ENCODE data around the gene POU4F1. TPM values are rescaled to one million over a fixed set of nuclear protein-coding genes. Genes with fewer than 3 reads are reported as not detected.

POU4F1 gene
- total RNA-seq, 1 donor from 2014 or later: 0.38 TPM

GRCh38 chr13:78625384-78625783 lies 22.0 kb upstream of the POU4F1 start:
- Mint-ChIP-seq H3K27me3 (no peaks in the 10 kb centered on the region), H3K4me3 (ENCODE audit: low read depth) (no peak overlapping the region)

GRCh38 chr13:78623132-78623531 lies 19.8 kb upstream of the POU4F1 start:
- no peak overlapping the region for H3K4me3 Mint-ChIP-seq (ENCODE audit: low read depth)
- no peak for DNase-seq (ENCODE audit: low spot score, unreplicated experiment)
- H3K27ac Mint-ChIP-seq: no peak overlapping the region
- peaks cover 14% of the 10 kb centered on the region for H3K36me3 Mint-ChIP-seq (ENCODE audit: insufficient read depth)
- H3K27me3 Mint-ChIP-seq: no peaks in the 10 kb centered on the region
- H3K9me3 Mint-ChIP-seq (ENCODE audit: low read depth): no peaks in the 10 kb centered on the region
- peaks cover 11% of the 10 kb centered on the region for H3K4me1 Mint-ChIP-seq (ENCODE audit: low read depth)
- TF ChIP-seq CTCF (IDR thresholded peaks at IDR 0.05; ENCODE audit: unreplicated experiment): no peak

More at GRCh38 chr13:78625384-78625783, 22.0 kb upstream of the POU4F1 start:
- Mint-ChIP-seq H3K27ac (no peak overlapping the region), H3K9me3 (ENCODE audit: low read depth) (no peaks in the 10 kb centered on the region), H3K36me3 (ENCODE audit: insufficient read depth) (peaks cover 17% of the 10 kb centered on the region), H3K4me1 (ENCODE audit: low read depth) (peaks cover 4% of the 10 kb centered on the region)
- TF ChIP-seq CTCF (IDR thresholded peaks at IDR 0.05; ENCODE audit: unreplicated experiment): no peak
- DNase-seq (ENCODE audit: low spot score, unreplicated experiment): no peak

- no peaks in the 10 kb centered on the region for H3K27me3 Mint-ChIP-seq
- no peak for DNase-seq (ENCODE audit: low spot score, unreplicated experiment)
- no peak for TF ChIP-seq CTCF (IDR thresholded peaks at IDR 0.05; ENCODE audit: unreplicated experiment)
- H3K4me1 Mint-ChIP-seq (ENCODE audit: low read depth): peaks cover 11% of the 10 kb centered on the region
- H3K9me3 Mint-ChIP-seq (ENCODE audit: low read depth): no peaks in the 10 kb centered on the region
- no peak overlapping the region for H3K27ac Mint-ChIP-seq
- no peak overlapping the region for H3K4me3 Mint-ChIP-seq (ENCODE audit: low read depth)
- peaks cover 13% of the 10 kb centered on the region for H3K36me3 Mint-ChIP-seq (ENCODE audit: insufficient read depth)
Measured at GRCh38 chr13:78620936-78621470, 17.7 kb upstream of the POU4F1 start.

GRCh38 chr13:78618411-78618810 lies 15.1 kb upstream of the POU4F1 start:
- no peak for DNase-seq (ENCODE audit: low spot score, unreplicated experiment)
- Mint-ChIP-seq H3K4me3 (ENCODE audit: low read depth) (no peak overlapping the region), H3K9me3 (ENCODE audit: low read depth) (no peaks in the 10 kb centered on the region), H3K36me3 (ENCODE audit: insufficient read depth) (peaks cover 24% of the 10 kb centered on the region), H3K27ac (no peak overlapping the region), H3K4me1 (ENCODE audit: low read depth) (peaks cover 7% of the 10 kb centered on the region), H3K27me3 (no peaks in the 10 kb centered on the region)
- no peak for TF ChIP-seq CTCF (IDR thresholded peaks at IDR 0.05; ENCODE audit: unreplicated experiment)

GRCh38 chr13:78611040-78611439 lies 7.7 kb upstream of the POU4F1 start:
- H3K36me3 Mint-ChIP-seq (ENCODE audit: insufficient read depth): peaks cover 13% of the 10 kb centered on the region

More at GRCh38 chr13:78611040-78611439, 7.7 kb upstream of the POU4F1 start:
- TF ChIP-seq CTCF (IDR thresholded peaks at IDR 0.05; ENCODE audit: unreplicated experiment): no peak
- Mint-ChIP-seq H3K9me3 (ENCODE audit: low read depth) (no peaks in the 10 kb centered on the region), H3K4me1 (ENCODE audit: low read depth) (peaks cover 7% of the 10 kb centered on the region), H3K4me3 (ENCODE audit: low read depth) (no peak overlapping the region), H3K27me3 (peaks cover 65% of the 10 kb centered on the region), H3K27ac (no peak overlapping the region)
- no peak for DNase-seq (ENCODE audit: low spot score, unreplicated experiment)
